ENCODE measurements around the gene GRM4.

GRM4 gene

GRCh38 chr6:34143196-34143883 lies 2.5 kb downstream of the GRM4 start:
- DNase-seq (ENCODE audit: low spot score): no peak

- DNase-seq (ENCODE audit: low spot score): no peak
Measured at GRCh38 chr6:34142061-34142998, 3.6 kb downstream of the GRM4 start.

GRCh38 chr6:34140075-34140474 lies 5.8 kb downstream of the GRM4 start:
- no peak for DNase-seq (ENCODE audit: low spot score)

- DNase-seq (ENCODE audit: low spot score): no peak
Measured at GRCh38 chr6:34138914-34139510, 6.9 kb downstream of the GRM4 start.

- no peak for DNase-seq (ENCODE audit: low spot score)
Measured at GRCh38 chr6:34138191-34138590, 7.7 kb downstream of the GRM4 start.

GRCh38 chr6:34135541-34135940 lies 10.3 kb downstream of the GRM4 start:
- DNase-seq (ENCODE audit: low spot score): no peak

GRCh38 chr6:34132486-34133185 lies 13.3 kb downstream of the GRM4 start:
- DNase-seq (ENCODE audit: low spot score): peak; percentile 39

GRCh38 chr6:34131326-34132290 lies 14.3 kb downstream of the GRM4 start:
- DNase-seq (ENCODE audit: low spot score): no peak

- no peak for DNase-seq (ENCODE audit: low spot score)
Measured at GRCh38 chr6:34130862-34131261, 15.0 kb downstream of the GRM4 start.

- no peak for DNase-seq (ENCODE audit: low spot score)
Measured at GRCh38 chr6:34129753-34130152, 16.1 kb downstream of the GRM4 start.

GRCh38 chr6:34128045-34128444 lies 17.8 kb downstream of the GRM4 start:
- no peak for DNase-seq (ENCODE audit: low spot score)

- DNase-seq (ENCODE audit: low spot score): no peak
Measured at GRCh38 chr6:34126419-34126818, 19.5 kb downstream of the GRM4 start.

- no peak for DNase-seq (ENCODE audit: low spot score)
Measured at GRCh38 chr6:34125939-34126338, 19.9 kb downstream of the GRM4 start.

GRCh38 chr6:34120953-34121675 lies 24.8 kb downstream of the GRM4 start:
- no peak for DNase-seq (ENCODE audit: low spot score)

- DNase-seq (ENCODE audit: low spot score): no peak
Measured at GRCh38 chr6:34115915-34116314, 30.0 kb downstream of the GRM4 start.

GRCh38 chr6:34115403-34115795 lies 30.5 kb downstream of the GRM4 start:
- no peak for DNase-seq (ENCODE audit: low spot score)

- DNase-seq (ENCODE audit: low spot score): no peak
Measured at GRCh38 chr6:34114695-34115402, 31.0 kb downstream of the GRM4 start.

- no peak for DNase-seq (ENCODE audit: low spot score)
Measured at GRCh38 chr6:34113532-34113931, 32.4 kb downstream of the GRM4 start.

- DNase-seq (ENCODE audit: low spot score): no peak
Measured at GRCh38 chr6:34112126-34112525, 33.8 kb downstream of the GRM4 start.
